ENCODE measurements around the gene EPHA7.

- TF ChIP-seq CTCF (optimal IDR thresholded peaks at IDR 0.05 in 1 of 3, IDR thresholded peaks at IDR 0.05 in 1 of 3, conservative IDR thresholded peaks at IDR 0.05 in 1 of 3; ENCODE audit: extremely low read depth in 1 of 3, insufficient read depth in 2 of 3, low read length in 3 of 3) (no peak), EZH2 (IDR thresholded peaks at IDR 0.05; ENCODE audit: low read length) (no peak)
Observed at GRCh38 chr6:93213028-93213427, 206.3 kb downstream of the EPHA7 start.

Data from keratinocyte (primary cell).